ENCODE measurements around the gene C3orf85.

C3orf85 gene

GRCh38 chr3:109112946-109113760, 23.4 kb upstream of the C3orf85 start:
- no peak for TF ChIP-seq CTCF (IDR thresholded peaks at IDR 0.05; ENCODE audit: borderline replicate concordance, insufficient read depth, low read depth, low read length)
- no peak overlapping the region for H3K4me3 ChIP-seq (ENCODE audit: low read depth, low read length)

- no peak for TF ChIP-seq CTCF (IDR thresholded peaks at IDR 0.05; ENCODE audit: borderline replicate concordance, insufficient read depth, low read depth, low read length)
- H3K4me3 ChIP-seq (ENCODE audit: low read depth, low read length), result no peak overlapping the region
Measured at GRCh38 chr3:109114746-109115145, 21.8 kb upstream of the C3orf85 start.

- no peak overlapping the region for H3K4me3 ChIP-seq (ENCODE audit: low read depth, low read length)
- no peak for TF ChIP-seq CTCF (IDR thresholded peaks at IDR 0.05; ENCODE audit: borderline replicate concordance, insufficient read depth, low read depth, low read length)
Measured at GRCh38 chr3:109115451-109115850, 21.1 kb upstream of the C3orf85 start.

GRCh38 chr3:109116031-109116430, 20.5 kb upstream of the C3orf85 start:
- H3K4me3 ChIP-seq (ENCODE audit: low read depth, low read length), result no peak overlapping the region
- no peak for TF ChIP-seq CTCF (IDR thresholded peaks at IDR 0.05; ENCODE audit: borderline replicate concordance, insufficient read depth, low read depth, low read length)

- no peak within 1 kb of the TSS for H3K4me3 ChIP-seq (ENCODE audit: low read depth, low read length)
- TF ChIP-seq CTCF (IDR thresholded peaks at IDR 0.05; ENCODE audit: borderline replicate concordance, insufficient read depth, low read depth, low read length), result no peak
Measured at GRCh38 chr3:109117939-109118338, 18.6 kb upstream of the C3orf85 start, which contains the start of gene MORC1. TSS of gene MORC1 (minus strand) at chr3:109118134. CDS start at chr3:109118059, 75 bp downstream.

GRCh38 chr3:109118584-109118983, 17.9 kb upstream of the C3orf85 start:
- H3K4me3 ChIP-seq (ENCODE audit: low read depth, low read length), result no peak overlapping the region
- no peak for TF ChIP-seq CTCF (IDR thresholded peaks at IDR 0.05; ENCODE audit: borderline replicate concordance, insufficient read depth, low read depth, low read length)

- no peak for TF ChIP-seq CTCF (IDR thresholded peaks at IDR 0.05; ENCODE audit: borderline replicate concordance, insufficient read depth, low read depth, low read length)
Measured at GRCh38 chr3:109122690-109123089, 13.8 kb upstream of the C3orf85 start.

More at GRCh38 chr3:109122690-109123089, 13.8 kb upstream of the C3orf85 start:
- H3K4me3 ChIP-seq (ENCODE audit: low read depth, low read length), result no peak overlapping the region
